HFFc6 (cell line): ENCODE results near the gene TELO2. TPM values are rescaled to one million over a fixed set of nuclear protein-coding genes. Genes with fewer than 3 reads are reported as not detected.

Experiments
- DNase-seq: peaks from one replicate; pipeline ENCODE4 v3.0.0-alpha.2; 2018
- H3K27ac Mint-ChIP-seq: 2 replicates; pipeline ENCODE4 v1.8.0; 2020; ENCODE audit warnings: mild to moderate bottlenecking, mixed read lengths
- H3K27me3 Mint-ChIP-seq: 2 replicates; pipeline ENCODE4 v1.8.0; 2021; ENCODE audit warnings: mild to moderate bottlenecking, moderate library complexity, mixed read lengths; ENCODE audit not compliant: insufficient read depth
- H3K36me3 Mint-ChIP-seq: 2 replicates; pipeline ENCODE4 v1.8.0; 2021; ENCODE audit warnings: low read depth, mixed read lengths
- H3K4me1 Mint-ChIP-seq: 2 replicates; pipeline ENCODE4 v1.8.0; 2020; ENCODE audit warnings: low read depth, mixed read lengths
- H3K4me3 Mint-ChIP-seq: 2 replicates; pipeline ENCODE4 v1.8.0; 2020; ENCODE audit warnings: mild to moderate bottlenecking, moderate library complexity, mixed read lengths
- H3K9me3 Mint-ChIP-seq: 2 replicates; pipeline ENCODE4 v1.8.0; 2020; ENCODE audit warnings: mild to moderate bottlenecking, mixed read lengths
- total RNA-seq, 6 experiments: library from RNA; stranded (reverse); fragmentation: NEBNext Ultra II Directional; extraction: Animal tissue kit (Norgen Biotek cat#: 25700); gene quantifications; 2 replicates in 1 of 6; 3 replicates in 5 of 6; pipeline ENCODE4 v1.2.3, GENCODE V29; 2021
- TF ChIP-seq, protein P1 (sequence below): fragments of 200-600 bp; sonication (generic); IDR thresholded peaks from 2 replicates; pipeline ENCODE4 v1.5.0; 2021; ENCODE audit warnings: antibody characterized with exemption, mild to moderate bottlenecking

TELO2 gene
- total RNA-seq, 6 experiments from 2014 or later = 28.6 to 37.4 (median 34.8) TPM

DNA sequence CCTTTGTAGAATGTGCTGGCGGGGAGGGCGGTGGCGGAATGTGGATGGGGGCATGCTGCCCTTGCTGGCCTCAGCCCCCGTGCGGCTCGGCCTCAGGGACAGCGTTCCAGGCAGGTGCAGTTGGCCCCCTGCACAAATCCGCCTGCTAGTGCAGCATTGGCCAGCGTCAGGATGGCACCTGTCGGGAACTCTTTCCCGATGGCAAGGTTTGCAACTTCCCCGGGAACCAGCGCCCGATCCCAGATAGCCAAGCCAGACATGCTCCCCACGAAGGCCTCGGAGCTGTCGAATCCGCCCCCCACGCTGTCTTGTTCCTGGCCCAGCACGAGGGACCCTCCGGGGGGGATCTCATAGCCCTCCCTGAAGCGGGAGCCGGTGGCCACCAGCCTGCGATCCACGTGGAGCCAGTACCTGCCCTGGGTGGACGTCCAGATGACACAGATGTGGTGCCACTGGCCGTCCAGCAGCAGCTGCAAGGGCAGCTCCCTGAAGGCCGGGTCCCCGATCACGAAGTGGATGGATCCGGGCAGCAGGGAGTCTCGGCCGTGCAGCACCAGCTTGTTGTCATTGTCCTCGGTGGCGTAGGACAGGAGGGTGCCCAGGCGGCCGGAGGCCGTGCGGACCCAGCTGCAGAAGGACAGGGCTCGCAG is 7.2 kb upstream of the TELO2 start:
- Mint-ChIP-seq H3K4me1 (no peaks in the 10 kb centered on the region), H3K27ac (no peak overlapping the region), H3K27me3 (peaks cover 17% of the 10 kb centered on the region), H3K9me3 (no peaks in the 10 kb centered on the region), H3K4me3 (no peak overlapping the region), H3K36me3 (no peaks in the 10 kb centered on the region)
- TF ChIP-seq, protein P1, sequence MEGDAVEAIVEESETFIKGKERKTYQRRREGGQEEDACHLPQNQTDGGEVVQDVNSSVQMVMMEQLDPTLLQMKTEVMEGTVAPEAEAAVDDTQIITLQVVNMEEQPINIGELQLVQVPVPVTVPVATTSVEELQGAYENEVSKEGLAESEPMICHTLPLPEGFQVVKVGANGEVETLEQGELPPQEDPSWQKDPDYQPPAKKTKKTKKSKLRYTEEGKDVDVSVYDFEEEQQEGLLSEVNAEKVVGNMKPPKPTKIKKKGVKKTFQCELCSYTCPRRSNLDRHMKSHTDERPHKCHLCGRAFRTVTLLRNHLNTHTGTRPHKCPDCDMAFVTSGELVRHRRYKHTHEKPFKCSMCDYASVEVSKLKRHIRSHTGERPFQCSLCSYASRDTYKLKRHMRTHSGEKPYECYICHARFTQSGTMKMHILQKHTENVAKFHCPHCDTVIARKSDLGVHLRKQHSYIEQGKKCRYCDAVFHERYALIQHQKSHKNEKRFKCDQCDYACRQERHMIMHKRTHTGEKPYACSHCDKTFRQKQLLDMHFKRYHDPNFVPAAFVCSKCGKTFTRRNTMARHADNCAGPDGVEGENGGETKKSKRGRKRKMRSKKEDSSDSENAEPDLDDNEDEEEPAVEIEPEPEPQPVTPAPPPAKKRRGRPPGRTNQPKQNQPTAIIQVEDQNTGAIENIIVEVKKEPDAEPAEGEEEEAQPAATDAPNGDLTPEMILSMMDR = no peak
- no peak for DNase-seq

DNA sequence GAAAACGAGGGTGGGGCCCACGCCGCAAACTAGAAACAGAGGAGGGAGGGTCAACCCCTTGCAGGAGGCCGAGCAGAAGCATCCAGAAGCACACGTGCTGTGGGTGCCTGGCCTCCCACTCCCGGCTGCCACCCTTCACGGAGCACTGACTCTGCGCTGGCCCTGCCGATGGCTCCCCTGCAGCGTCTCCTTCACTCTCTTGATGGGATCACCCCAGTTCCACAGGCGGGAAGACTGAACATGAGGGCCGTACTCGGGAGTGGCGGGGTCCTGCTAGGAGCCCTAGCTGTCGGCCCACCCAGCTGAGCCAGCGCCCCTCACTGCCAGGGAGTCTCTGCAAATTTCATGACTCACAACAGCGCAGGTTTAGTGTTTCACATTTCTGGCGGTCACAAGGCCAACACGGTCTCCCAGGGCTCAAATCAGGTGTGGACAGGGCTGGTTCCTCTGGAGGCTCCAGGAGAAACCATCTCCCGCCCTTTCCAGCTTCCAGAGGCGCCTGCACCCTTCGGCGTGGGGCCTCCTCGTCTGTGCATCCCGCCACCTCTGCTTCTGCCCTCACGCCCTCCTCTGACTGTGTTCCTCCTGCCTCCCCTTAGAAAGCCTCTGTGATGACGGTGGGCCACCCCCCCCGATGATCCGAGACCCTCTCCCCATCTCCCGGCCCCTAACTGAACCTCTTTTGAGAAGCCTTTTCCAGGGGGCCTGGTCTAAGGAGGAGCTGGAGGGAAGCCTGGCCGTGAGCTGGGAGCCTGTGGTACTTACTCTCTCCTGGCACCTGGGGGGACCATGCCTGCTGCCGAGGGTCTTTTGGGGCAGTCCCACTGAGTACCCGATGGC is 6.4 kb upstream of the TELO2 start:
- no peaks in the 10 kb centered on the region for H3K9me3 Mint-ChIP-seq
- H3K36me3 Mint-ChIP-seq = no peaks in the 10 kb centered on the region
- no peak for DNase-seq
- H3K27ac Mint-ChIP-seq = no peak overlapping the region
- H3K4me1 Mint-ChIP-seq = no peaks in the 10 kb centered on the region
- peaks cover 17% of the 10 kb centered on the region for H3K27me3 Mint-ChIP-seq
- TF ChIP-seq, protein P1 = no peak
- no peak overlapping the region for H3K4me3 Mint-ChIP-seq

DNA sequence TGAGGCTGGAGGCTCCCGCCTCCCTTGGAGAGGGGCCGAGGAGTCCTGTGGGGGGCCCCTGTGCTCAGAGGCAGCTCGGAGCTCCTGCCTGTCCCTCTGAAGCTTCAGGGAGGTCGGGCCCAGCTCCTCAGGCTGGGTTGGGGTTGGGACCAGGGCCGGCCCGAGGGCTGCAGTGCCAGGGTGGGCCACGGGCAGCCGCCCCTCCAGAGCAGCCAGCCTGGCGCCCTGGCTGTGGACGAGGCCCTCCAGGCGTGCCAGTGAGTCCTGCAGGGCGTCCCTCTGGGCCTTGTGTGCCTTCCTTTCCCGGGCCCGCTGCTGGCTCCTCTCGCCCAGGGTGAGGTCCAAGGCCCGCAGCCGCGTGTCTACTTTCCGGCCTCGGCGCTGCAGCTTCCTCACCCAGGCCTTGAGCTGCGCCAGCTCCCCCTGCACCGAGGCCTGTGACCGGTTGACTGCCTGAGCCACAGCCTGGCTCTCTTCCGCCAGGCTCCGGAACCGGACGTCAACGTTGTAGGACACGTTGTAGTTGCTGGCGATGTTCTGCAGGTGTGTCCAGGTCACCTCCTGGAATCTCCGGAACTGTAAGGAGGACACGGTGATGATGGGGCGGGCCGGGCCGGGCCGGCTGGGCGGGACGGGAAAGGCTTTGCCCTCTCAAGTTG is 5.6 kb upstream of the TELO2 start:
- Mint-ChIP-seq H3K36me3 (no peaks in the 10 kb centered on the region), H3K27ac (no peak overlapping the region), H3K27me3 (peaks cover 17% of the 10 kb centered on the region), H3K4me1 (peaks cover 2% of the 10 kb centered on the region), H3K9me3 (no peaks in the 10 kb centered on the region), H3K4me3 (no peak overlapping the region)
- DNase-seq = no peak
- TF ChIP-seq, protein P1 = no peak

DNA sequence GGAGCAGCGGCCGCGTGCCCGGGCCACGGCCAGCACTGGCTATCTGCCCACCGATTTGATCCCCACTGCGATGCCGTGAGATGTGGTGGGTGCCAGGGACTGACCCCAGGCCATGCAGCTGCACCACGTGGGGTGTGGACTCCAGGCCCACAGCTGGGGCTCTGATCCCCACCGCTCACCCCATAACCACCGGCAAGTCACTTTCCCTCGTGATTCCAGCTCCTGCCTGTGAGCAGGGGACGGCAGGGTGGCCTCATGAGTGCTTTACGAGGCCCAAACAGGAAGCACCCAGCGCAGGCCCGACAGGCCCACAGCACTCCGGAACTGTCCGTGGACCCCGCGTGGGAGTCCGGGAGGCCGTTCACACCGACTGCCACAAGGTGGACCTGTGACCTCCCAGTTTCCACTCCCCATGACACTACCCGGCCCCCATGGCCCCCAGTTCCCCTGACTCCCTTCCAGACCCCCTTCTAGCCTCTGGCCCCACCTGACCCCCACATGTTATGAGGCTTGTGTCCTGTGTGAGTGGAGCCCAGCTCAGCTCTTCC is 5.0 kb upstream of the TELO2 start:
- Mint-ChIP-seq H3K36me3 (no peaks in the 10 kb centered on the region), H3K4me3 (no peak overlapping the region), H3K27me3 (peaks cover 14% of the 10 kb centered on the region), H3K4me1 (peaks cover 8% of the 10 kb centered on the region), H3K9me3 (no peaks in the 10 kb centered on the region), H3K27ac (no peak overlapping the region)
- TF ChIP-seq, protein P1 = no peak
- DNase-seq = no peak

DNA sequence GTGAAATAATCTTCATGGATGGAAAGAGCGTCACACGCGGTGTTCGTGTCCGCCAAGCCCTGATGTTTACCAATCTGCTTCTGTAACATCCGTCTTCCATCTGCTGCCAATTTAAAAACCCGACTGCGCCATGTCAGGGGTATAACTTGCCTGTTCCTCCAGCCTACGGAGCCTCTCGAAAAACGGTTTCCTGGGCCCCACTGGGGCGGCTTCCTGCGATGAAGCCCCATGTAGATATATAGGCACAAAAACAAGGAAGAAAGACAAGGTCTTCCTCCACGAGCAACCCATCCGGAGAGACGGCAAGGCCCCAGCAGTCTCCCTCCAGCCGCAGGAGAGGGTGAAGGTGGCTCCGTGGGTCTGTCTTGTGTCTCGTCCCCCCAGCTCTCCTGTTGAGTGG is 4.5 kb upstream of the TELO2 start, which contains the start of gene PTX4:
PTX4 (minus strand) TSS at position 326 of the 400 bp plus-strand sequence; CDS start at position 291, 35 bp downstream.
- DNase-seq = no peak
- Mint-ChIP-seq H3K9me3 (no peaks in the 10 kb centered on the region), H3K36me3 (no peaks in the 10 kb centered on the region), H3K4me3 (no peak within 1 kb of the TSS), H3K4me1 (peaks cover 8% of the 10 kb centered on the region), H3K27ac (no peak within 1 kb of the TSS), H3K27me3 (peaks cover 10% of the 10 kb centered on the region)
- TF ChIP-seq, protein P1 = no peak
